ENCODE results near the gene EVA1B.

Gene EVA1B

DNA sequence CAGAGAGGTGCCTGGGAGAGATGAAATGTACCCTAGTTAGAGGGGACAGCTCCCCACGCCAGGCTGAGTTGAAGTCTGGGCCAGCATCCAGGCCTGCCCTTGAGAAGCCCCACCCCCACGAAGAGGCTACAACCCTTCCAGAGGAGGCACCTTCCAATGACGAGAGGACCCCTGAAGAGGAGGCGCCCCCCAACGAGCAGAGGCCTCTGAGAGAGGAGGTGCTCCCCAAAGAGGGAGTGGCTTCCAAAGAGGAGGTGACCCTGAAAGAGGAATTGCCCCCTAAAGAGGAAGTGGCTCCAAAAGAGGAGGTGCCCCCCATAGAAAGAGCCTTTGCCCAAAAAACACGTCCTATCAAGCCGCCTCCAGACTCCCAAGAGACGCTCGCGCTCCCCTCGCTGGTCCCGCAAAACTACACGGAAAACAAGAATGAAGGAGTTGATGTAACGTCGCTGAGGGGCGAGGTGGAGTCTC lies 3.1 kb downstream of the EVA1B start:
- no peak for DNase-seq (ENCODE audit: low read depth in 2 of 2)

DNA sequence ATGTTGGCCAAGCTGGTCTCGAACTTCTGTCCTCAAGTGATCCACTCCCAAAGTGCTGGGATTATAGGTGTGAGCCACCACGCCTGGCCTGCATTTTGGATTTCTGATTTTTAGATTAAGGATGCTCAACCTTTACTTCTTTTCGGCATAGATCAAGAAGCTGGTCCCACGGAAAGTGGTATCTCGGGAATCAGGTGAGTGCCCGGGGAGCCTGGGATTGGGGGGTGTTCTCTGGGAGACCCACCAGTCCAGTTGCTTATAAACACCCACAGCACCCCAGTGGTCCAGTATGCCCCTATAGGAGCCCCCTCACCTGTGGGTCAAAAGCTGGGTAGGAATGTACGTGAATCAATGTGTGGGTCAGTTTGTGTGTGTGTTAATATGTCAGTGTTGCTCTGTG lies 14.0 kb downstream of the EVA1B start:
- DNase-seq (ENCODE audit: low read depth in 2 of 2): no peak

DNA sequence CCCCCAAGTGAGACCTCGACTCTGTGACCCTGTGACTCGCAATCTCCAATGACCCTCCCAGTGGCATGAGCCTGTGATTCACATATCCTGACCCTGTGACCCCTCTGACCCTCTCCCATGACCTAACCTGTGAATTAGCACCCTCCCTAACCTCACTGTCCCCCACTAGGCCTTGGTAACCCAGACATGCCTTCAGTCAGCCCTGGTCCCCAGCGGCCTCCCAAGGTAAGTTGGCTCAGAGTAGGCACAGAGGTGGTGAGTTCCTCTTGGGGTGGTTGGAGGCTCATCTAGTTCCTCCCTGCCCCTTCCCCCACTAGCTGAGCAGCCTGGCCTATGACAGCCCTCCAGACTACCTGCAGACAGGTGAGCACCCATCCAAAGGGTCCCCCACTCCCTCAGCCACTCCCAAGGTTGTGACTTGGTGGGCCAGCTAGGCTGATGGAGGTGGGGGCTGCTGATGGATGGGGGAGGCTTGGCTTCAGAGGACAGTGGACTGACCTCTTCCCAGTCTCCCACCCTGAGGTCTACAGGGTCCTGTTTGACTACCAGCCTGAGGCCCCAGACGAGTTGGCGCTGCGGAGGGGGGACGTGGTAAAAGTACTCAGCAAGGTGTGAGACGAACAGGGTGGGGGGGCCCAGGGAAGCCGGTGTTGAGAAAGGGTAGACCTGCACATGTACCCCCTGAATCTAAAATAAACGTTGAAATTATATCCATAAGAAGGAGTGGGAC lies 15.7 kb downstream of the EVA1B start:
- no peak for DNase-seq (ENCODE audit: low read depth in 2 of 2)

- DNase-seq (ENCODE audit: low read depth in 2 of 2): peak; percentile 83 to 90
Measured at GRCh38 chr1:36306902-36307456, 16.5 kb downstream of the EVA1B start.

GRCh38 chr1:36306210-36306901 lies 17.1 kb downstream of the EVA1B start, which contains the start of gene SH3D21:
Gene SH3D21 (plus strand): TSS chr1:36306368. CDS start chr1:36306421, 53 bp downstream.
- peak; percentile 15 to 42 for DNase-seq (ENCODE audit: low read depth in 2 of 2)

- no peak for DNase-seq (ENCODE audit: low read depth in 2 of 2)
Measured at GRCh38 chr1:36305915-36306209, 17.6 kb downstream of the EVA1B start.

DNA sequence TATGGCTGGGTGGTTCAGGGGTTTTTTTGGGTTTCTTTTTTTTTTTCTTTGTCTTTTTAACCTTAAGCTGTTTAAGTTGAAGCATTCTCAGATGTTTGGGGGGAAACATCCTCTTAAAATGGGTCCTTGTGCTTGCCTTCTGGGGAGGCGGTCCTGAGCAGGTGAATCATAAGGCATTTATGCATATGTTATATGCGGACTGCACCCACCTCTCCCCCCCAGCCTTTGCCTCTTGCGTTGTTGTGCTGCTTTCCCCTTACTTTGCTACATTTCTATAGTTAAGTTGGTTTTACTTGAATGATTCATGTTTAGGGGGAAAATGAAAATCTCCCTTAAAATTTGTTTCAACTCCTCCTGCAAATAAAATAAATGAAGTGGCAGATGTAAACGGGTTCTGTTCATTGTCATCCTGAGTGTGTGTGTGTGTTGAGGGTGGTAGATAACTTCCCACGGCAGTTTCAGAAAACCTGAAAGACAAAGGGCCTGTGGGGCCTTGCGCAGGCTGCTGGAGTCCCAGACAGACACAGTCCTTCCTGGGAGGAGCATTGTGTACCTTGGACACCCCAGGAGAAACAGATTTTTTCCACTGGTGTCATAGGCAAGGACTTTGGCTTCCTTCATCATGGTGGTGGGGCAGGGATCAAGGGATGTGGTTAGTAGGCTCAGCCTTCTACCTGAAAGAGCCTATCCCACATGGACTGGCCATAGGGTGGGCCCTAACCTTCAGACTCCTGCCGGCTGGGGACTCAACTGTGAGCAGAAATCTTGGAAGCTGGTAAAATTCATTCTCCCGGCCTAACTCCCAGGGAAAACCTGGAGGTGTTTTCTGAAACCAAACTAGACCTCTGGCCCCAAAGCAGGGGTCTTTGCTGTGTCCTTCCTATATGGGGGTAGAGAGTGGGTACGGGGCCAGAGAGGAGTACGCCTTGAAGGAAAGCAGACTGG lies 18.2 kb downstream of the EVA1B start:
- DNase-seq (ENCODE audit: low read depth in 2 of 2): no peak

GRCh38 chr1:36304521-36304920 lies 18.9 kb downstream of the EVA1B start:
- DNase-seq (ENCODE audit: low read depth in 2 of 2): no peak

DNA sequence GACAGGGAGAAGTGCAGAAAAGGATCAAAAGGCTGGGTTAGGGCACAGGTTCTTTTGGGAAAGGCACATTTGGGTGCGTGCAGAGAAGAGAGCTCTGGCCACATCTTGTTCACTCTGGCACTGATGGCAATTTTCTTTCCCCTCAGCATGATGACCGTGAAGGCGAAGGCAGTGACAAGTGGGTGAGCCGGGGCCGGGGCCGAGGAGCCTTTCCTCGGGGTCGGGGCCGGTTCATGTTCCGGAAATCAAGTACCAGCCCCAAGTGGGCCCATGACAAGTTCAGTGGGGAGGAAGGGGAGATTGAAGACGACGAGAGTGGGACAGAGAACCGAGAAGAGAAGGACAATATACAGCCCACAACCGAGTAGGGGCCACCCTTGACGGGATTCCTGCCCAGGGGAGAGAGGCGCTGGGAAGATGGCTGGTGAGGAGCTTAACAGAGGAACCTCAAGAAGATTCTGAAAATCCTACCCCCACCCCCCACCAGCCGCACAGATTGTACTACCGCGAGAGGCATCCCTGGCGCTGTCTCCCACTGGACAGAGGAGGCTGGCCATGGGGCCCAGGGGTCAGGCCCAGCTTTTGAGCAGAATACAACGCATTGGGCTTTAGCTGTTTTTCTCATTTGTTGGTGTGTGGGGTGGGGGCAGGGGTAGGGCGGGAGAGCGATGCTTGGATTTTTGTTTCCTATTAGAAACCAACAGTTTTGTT lies 19.6 kb downstream of the EVA1B start:
- DNase-seq (ENCODE audit: low read depth in 2 of 2): no peak

DNA sequence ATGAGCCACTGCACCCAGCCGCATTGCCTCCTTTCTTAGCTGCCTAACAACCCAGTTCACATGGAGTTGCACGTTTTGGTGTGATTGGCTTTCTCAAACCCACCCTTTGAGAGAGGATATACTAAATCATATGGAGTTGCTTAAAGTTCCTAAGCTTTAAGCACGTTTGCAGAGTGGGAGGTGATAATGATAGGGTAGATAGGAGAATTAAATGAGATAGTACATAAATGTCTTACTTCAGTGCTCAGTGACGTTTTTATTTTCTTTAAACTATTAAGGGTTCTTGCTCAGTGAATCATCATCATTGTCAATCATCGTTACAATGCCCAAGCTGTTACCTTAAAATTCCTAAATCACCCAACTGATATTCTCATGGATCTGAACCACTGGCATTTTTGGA lies 20.2 kb downstream of the EVA1B start:
- DNase-seq (ENCODE audit: low read depth in 2 of 2): no peak

DNA sequence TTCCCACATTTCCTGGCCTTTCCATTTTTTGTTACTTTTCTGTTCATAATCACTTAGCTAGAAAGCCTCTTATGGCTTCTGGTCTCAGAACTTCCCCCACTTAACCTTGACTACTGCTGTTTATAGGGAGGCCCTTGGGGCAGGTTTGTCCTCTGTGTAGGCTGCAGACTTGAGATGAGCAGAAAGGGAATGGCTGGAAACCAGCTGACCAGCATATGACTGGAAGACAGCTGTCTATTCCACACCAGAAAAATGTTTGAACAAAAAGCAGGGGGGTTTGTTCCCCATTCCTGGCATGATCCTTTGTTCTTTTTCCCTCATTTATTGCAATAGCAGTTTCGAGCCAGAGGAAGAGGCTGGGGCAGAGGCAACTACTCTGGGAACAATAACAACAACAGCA lies 22.2 kb downstream of the EVA1B start:
- DNase-seq (ENCODE audit: low read depth in 2 of 2): no peak

GRCh38 chr1:36300526-36300925 lies 22.9 kb downstream of the EVA1B start:
- DNase-seq (ENCODE audit: low read depth in 2 of 2): no peak

DNA sequence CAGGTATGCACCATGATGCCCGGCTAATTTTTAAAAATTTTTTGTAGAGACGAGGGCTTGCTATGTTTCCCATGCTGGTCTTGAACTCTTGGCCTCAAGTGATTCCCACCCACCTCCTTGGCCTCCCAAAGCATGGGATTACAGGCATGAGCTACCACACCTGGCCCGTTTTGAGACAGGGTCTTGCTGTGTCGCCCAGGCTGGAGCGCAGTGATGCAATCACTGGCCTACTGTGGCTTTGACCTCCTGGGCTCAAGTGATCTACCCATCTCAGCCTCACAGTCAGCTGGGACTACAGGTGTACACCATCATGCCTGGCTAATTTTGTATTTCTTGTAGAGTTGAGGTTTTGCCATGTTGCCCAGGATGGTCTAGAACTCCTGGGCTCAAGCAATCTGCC lies 24.8 kb downstream of the EVA1B start:
- DNase-seq (ENCODE audit: low read depth in 2 of 2): no peak

GRCh38 chr1:36297062-36297461 lies 26.4 kb downstream of the EVA1B start:
- DNase-seq (ENCODE audit: low read depth in 2 of 2): no peak

DNA sequence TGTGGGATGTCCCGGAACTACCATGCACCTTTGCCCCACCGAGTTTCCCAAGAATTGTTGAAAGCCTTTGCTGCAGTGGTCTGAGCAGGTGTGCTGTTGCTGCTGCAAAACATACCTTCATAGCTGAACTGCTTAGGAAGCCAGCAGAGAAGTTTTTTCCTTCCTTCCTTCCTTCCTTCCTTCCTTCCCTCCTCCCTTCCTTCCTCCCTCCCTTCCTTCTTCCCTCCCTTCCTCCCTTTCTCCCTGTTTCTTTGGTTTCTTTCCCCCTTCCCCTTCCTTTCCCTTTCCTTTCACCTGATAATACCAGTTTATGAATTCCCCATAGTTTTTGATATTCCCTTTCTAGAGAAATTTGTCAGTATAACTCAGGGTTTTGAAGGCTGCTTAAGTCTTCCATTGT lies 28.1 kb downstream of the EVA1B start:
- no peak for DNase-seq (ENCODE audit: low read depth in 2 of 2)

GRCh38 chr1:36287595-36287994 lies 35.9 kb downstream of the EVA1B start:
- DNase-seq (ENCODE audit: low read depth in 2 of 2): no peak

GRCh38 chr1:36286802-36287201 lies 36.6 kb downstream of the EVA1B start:
- DNase-seq (ENCODE audit: low read depth in 2 of 2): no peak

DNA sequence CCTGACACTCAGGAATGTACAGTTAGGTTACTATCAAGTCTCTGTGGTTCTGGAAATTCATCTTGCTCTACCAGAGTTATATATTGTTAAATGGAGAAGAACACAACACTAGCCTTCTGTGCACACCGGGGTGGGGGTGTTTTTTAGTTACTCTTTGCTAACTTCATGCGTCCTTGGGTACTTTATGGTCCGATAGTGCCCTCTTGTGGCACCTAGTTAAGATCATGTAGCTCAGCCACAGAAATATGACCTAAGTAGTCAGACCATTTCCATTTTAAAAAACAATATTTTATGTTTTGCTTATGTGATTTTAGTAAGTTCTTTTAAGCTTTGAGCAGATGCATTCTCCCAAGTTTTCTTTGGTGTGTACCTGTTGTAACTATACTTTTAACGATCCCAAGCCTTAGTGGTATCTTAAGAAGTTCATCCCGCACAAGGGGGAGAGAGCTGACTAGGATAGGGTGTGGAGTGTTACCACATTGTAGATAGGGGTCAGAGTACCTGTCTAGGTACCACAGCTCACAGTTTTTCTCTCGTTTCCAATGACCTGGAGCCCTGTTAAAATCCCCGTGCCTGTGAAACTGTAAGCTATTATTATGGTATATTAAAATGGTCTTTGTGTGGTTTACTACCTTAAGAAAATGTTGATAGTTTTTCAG lies 37.9 kb downstream of the EVA1B start:
- peak in 1 of 2 donors; percentile 55 for DNase-seq (ENCODE audit: low read depth in 2 of 2)

- no peak for DNase-seq (ENCODE audit: low read depth in 2 of 2)
Measured at GRCh38 chr1:36284517-36284916, 38.9 kb downstream of the EVA1B start.

GRCh38 chr1:36284061-36284460 lies 39.4 kb downstream of the EVA1B start:
- DNase-seq (ENCODE audit: low read depth in 2 of 2): no peak

- DNase-seq (ENCODE audit: low read depth in 2 of 2): no peak
Measured at GRCh38 chr1:36279789-36280296, 43.6 kb downstream of the EVA1B start.

All from stimulated activated CD4-positive, alpha-beta T cell treated with anti-CD3 and anti-CD28 coated beads, Interleukin-1b, Interleukin-23, amount 100 ng/mL, for 4 hours (primary cell).